ENCODE data around the gene ARL15.

Gene ARL15

GRCh38 chr5:54177058-54177457 lies 133.3 kb downstream of the ARL15 start:
- H3K4me3 ChIP-seq (ENCODE audit: low read depth, low read length): no peak overlapping the region
- DNase-seq (ENCODE audit: low read depth): no peak

GRCh38 chr5:54176066-54176830 lies 134.1 kb downstream of the ARL15 start:
- DNase-seq (ENCODE audit: low read depth): no peak
- no peak overlapping the region for H3K4me3 ChIP-seq (ENCODE audit: low read depth, low read length)

- H3K4me3 ChIP-seq (ENCODE audit: low read depth, low read length): no peak overlapping the region
- no peak for DNase-seq (ENCODE audit: low read depth)
Observed at GRCh38 chr5:54173251-54173650, 137.1 kb downstream of the ARL15 start.

DNA sequence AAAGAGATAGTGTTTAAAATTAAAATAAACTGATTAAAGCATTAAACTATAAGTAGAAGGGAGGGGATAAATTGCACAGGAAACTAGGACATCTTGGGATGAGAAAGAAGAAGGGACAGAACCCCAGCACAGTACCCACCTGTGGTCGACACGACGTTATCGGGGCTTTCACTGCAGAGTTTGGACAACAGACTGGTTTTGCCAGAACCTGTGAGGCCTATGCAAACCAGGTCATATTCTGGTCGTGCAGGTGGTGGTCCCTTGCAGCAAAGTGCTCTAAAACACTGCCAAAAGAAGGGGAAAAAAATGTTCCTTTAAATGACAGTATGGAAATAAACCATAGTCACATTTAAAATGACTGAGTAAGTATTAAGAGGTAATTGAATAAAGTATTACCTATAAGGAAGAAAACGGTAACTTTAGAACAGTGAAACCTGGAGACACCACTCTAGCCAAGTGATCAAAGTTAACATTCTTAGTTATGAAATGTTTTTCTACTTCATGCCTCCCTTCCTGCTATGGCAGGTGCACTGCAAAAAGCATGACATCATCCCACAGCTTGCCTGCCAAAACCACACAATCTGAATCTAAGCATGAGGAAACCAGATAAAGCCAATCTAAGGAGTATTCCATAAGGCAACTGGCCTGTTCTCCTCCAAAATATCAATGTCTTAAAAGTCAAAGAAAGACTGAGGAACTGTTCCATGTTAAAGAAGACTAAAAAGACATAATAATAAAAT lies 138.6 kb downstream of the ARL15 start:
- no peak for DNase-seq (ENCODE audit: low read depth)
- H3K4me3 ChIP-seq (ENCODE audit: low read depth, low read length): no peak overlapping the region

DNA sequence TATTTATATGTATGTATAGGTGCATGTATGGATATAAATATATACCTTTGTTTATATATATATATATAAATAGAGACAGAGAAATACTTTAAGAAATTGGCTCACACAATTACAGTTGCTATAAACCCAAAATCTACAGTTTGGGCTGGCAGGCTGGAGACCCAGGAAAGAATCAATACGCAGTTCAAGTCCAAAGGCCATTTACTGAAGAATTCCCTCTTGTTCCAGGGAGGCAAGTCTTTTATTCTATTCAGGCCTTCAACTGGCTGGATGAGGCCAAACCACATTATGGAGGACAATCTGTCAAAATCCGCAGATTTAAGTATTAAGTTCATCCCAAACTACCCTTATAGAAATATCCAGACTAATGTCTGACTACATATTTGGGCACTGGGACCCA lies 144.7 kb downstream of the ARL15 start:
- H3K4me3 ChIP-seq (ENCODE audit: low read depth, low read length): no peak overlapping the region
- no peak for DNase-seq (ENCODE audit: low read depth)

- DNase-seq (ENCODE audit: low read depth): no peak
- H3K4me3 ChIP-seq (ENCODE audit: low read depth, low read length): no peak overlapping the region
Observed at GRCh38 chr5:54162184-54162583, 148.2 kb downstream of the ARL15 start.

DNA sequence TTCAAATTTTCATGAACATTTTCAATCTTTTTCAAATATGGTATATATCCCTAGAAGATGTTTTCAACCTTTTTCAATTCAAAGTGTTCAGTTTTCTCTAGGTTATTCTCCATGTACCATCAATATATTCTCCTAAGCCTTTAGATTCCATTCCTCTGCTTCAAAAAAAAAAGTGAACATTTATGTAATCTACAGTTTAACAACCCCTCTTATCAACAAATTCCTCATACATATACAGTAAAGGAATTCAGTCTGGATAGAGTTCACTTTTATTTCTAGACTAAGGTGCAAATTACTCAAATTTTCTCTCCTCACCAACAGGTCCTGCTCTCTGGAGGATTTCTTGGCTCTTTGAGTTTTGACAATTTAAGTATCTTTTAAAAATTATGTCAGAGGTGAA lies 150.0 kb downstream of the ARL15 start:
- H3K4me3 ChIP-seq (ENCODE audit: low read depth, low read length): no peak overlapping the region
- no peak for DNase-seq (ENCODE audit: low read depth)

GRCh38 chr5:54159893-54160195 lies 150.5 kb downstream of the ARL15 start:
- no peak for DNase-seq (ENCODE audit: low read depth)

GRCh38 chr5:54159153-54159892 lies 151.1 kb downstream of the ARL15 start:
- no peak overlapping the region for H3K4me3 ChIP-seq (ENCODE audit: low read depth, low read length)
- no peak for DNase-seq (ENCODE audit: low read depth)

More at GRCh38 chr5:54159893-54160195, 150.5 kb downstream of the ARL15 start:
- H3K4me3 ChIP-seq (ENCODE audit: low read depth, low read length): no peak overlapping the region

- DNase-seq (ENCODE audit: low read depth): no peak
- no peak overlapping the region for H3K4me3 ChIP-seq (ENCODE audit: low read depth, low read length)
Observed at GRCh38 chr5:54156577-54156976, 153.8 kb downstream of the ARL15 start.

- no peak for DNase-seq (ENCODE audit: low read depth)
- no peak overlapping the region for H3K4me3 ChIP-seq (ENCODE audit: low read depth, low read length)
Observed at GRCh38 chr5:54150841-54151240, 159.5 kb downstream of the ARL15 start.

- no peak for DNase-seq (ENCODE audit: low read depth)
- H3K4me3 ChIP-seq (ENCODE audit: low read depth, low read length): no peak overlapping the region
Observed at GRCh38 chr5:54148858-54149257, 161.5 kb downstream of the ARL15 start.

- no peak overlapping the region for H3K4me3 ChIP-seq (ENCODE audit: low read depth, low read length)
Observed at GRCh38 chr5:54148067-54148845, 162.1 kb downstream of the ARL15 start.

DNA sequence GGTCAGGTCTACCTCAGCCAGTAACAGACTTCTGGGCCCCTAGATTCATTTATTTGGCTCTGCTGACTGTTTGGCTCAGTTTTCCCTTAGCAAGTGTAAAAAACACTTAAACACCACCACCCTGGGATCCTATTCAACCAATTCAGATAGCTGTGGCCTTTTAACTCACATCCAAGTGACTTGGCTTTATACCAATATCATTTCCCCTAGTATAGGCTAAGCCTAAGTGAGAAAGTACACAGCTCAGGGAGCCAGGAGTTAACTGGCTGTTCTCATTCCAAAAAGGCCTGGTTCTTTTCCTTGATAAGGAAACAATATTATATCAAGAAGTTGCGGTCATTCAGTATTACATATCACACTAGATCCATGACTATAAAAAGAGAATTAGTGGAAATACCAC lies 163.5 kb downstream of the ARL15 start:
- H3K4me3 ChIP-seq (ENCODE audit: low read depth, low read length): no peak overlapping the region

More at GRCh38 chr5:54148067-54148845, 162.1 kb downstream of the ARL15 start:
- no peak for DNase-seq (ENCODE audit: low read depth)

DNA sequence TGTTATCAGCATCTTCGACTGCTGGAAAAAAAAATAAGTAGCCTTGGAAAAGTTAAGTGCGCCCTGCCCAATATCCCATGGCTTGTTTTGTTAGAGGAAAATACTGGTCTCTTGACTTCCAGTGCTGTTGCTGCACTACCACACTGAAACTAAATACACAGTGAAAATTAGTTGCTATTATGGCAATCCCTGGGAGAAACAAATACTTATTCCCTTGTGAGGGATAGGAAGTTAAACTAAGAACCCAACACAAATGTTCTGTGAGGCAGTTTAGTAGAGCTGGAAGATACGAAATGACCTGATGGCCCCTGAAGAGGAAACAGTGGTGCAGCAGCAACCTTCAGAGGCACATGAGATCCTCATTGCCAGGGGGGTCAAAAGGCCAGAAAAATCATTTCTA lies 164.0 kb downstream of the ARL15 start:
- H3K4me3 ChIP-seq (ENCODE audit: low read depth, low read length): no peak overlapping the region
- DNase-seq (ENCODE audit: low read depth): no peak

More for the DNA sequence above, 163.5 kb downstream of the ARL15 start:
- no peak for DNase-seq (ENCODE audit: low read depth)

GRCh38 chr5:54140247-54140840 lies 170.0 kb downstream of the ARL15 start:
- no peak for DNase-seq (ENCODE audit: low read depth)
- no peak overlapping the region for H3K4me3 ChIP-seq (ENCODE audit: low read depth, low read length)

GRCh38 chr5:54136516-54137440 lies 173.6 kb downstream of the ARL15 start:
- DNase-seq (ENCODE audit: low read depth): no peak
- H3K4me3 ChIP-seq (ENCODE audit: low read depth, low read length): no peak overlapping the region

- no peak overlapping the region for H3K4me3 ChIP-seq (ENCODE audit: low read depth, low read length)
- peak; percentile 47 for DNase-seq (ENCODE audit: low read depth)
Observed at GRCh38 chr5:54135042-54135441, 175.3 kb downstream of the ARL15 start.
